ENCODE results near the gene SYNPO2. TPM values are rescaled to one million over a fixed set of nuclear protein-coding genes. Genes with fewer than 3 reads are reported as not detected.
A peak's percentile ranks its signal among the peaks of the same experiment; 100 is the strongest.

SYNPO2 gene
- total and polyA plus RNA-seq, 2 of the 8 experiments (the other 6 are each of a cell fraction or from before 2014, with no cell fraction given), result 0.50 to 4.2 TPM

- H2BK5ac ChIP-seq (ENCODE audit: low read depth, low read length), result no peak overlapping the region
- H3K23me2 ChIP-seq (ENCODE audit: low read depth, low read length), result no peaks in the 10 kb centered on the region
- no peak overlapping the region for H4K91ac ChIP-seq (replicated peaks; ENCODE audit: insufficient read length, low read length)
- no peaks in the 10 kb centered on the region; a peak in 1 of 8 replicates for H3K36me3 ChIP-seq (ENCODE audit: control insufficient read depth in 2 of 4, insufficient read depth in 4 of 4, low read length in 3 of 4)
- H3K79me2 ChIP-seq (ENCODE audit: control insufficient read depth in 1 of 2, insufficient read depth in 2 of 2, low read length in 2 of 2), result no peaks in the 10 kb centered on the region
- ChIA-PET CTCF (ENCODE audit: partially characterized antibody) (interaction anchor here (0.6 to 2.4 kb wide), 3 partner anchors 17 to 178 kb away, joined by 3 to 6 read pairs (median 4); no protein-coding TSS in a partner anchor), POLR2A (ENCODE audit: partially characterized antibody) (no interaction called here)
- H3K23ac ChIP-seq (ENCODE audit: insufficient read length), result no peak overlapping the region
- H3K4me1 ChIP-seq (replicated peaks in 1 of 4; ENCODE audit: control insufficient read depth in 3 of 4, insufficient read depth in 4 of 4, low read length in 3 of 4), result no peaks in the 10 kb centered on the region
- no peaks in the 10 kb centered on the region for H3K79me1 ChIP-seq (ENCODE audit: low read depth, low read length)
- no peaks in the 10 kb centered on the region for H3K9me3 ChIP-seq (ENCODE audit: insufficient read depth in 2 of 2, low read depth in 1 of 2, low read length in 1 of 2)
- no peak overlapping the region for H3K56ac ChIP-seq (replicated peaks; ENCODE audit: insufficient read length, low read depth, low read length)
- no peak overlapping the region for H2BK15ac ChIP-seq (ENCODE audit: low read length)
- no peak for FAIRE-seq
- H4K20me1 ChIP-seq (replicated peaks in 1 of 2; ENCODE audit: control insufficient read depth in 1 of 2, insufficient read depth in 2 of 2, low read length in 2 of 2), result no peaks in the 10 kb centered on the region
- no peak overlapping the region for H3K18ac ChIP-seq (ENCODE audit: extremely low read depth, low read length)
- no peak overlapping the region for H4K8ac ChIP-seq (ENCODE audit: extremely low read depth, insufficient read depth, low read length)
- H3K27ac ChIP-seq (ENCODE audit: low read depth, low read length), result no peak overlapping the region
- no peak overlapping the region for H2AK5ac ChIP-seq (ENCODE audit: low read depth, low read length)
- TF ChIP-seq RXRA (IDR thresholded peaks at IDR 0.05; ENCODE audit: insufficient read depth, low read depth, low read length), result no peak
- no peak for TF ChIP-seq POLR2AphosphoS5 (IDR thresholded peaks at IDR 0.05; ENCODE audit: low read depth, low read length)
- no peak for TF ChIP-seq KDM5A (IDR thresholded peaks at IDR 0.05; ENCODE audit: low read length)
- no peak for TF ChIP-seq PHF8 (conservative IDR thresholded peaks at IDR 0.05; ENCODE audit: low read depth, low read length)
- no peak for TF ChIP-seq ASH2L (IDR thresholded peaks at IDR 0.05; ENCODE audit: low read length)
- TF ChIP-seq SRF (IDR thresholded peaks at IDR 0.05; ENCODE audit: low read depth, low read length), result no peak
- TF ChIP-seq TEAD4 (IDR thresholded peaks at IDR 0.05; ENCODE audit: low read depth, low read length), result no peak
- TF ChIP-seq JUN (IDR thresholded peaks at IDR 0.05; ENCODE audit: low read depth, low read length), result no peak
- no peak for TF ChIP-seq RAD21 (IDR thresholded peaks at IDR 0.05 in 1 of 2, conservative IDR thresholded peaks at IDR 0.05 in 1 of 2; ENCODE audit: low read depth in 2 of 2, low read length in 2 of 2)
- no peak for TF ChIP-seq CBX5 (IDR thresholded peaks at IDR 0.05; ENCODE audit: low read depth, low read length)
- no peak for TF ChIP-seq SP4 (IDR thresholded peaks at IDR 0.05; ENCODE audit: low read length)
- TF ChIP-seq SP1 (IDR thresholded peaks at IDR 0.05; ENCODE audit: low read depth, low read length), result no peak
- peak overlapping the region; percentile 55; the same call in 1 of the 2 replicates for H2AFZ ChIP-seq (ENCODE audit: low read length)
- no peak overlapping the region for H3K4me3 ChIP-seq (ENCODE audit: extremely low read depth in 1 of 4, insufficient read depth in 2 of 4, low read depth in 3 of 4, low read length in 4 of 4)
- no peak for DNase-seq (ENCODE audit: low read depth in 1 of 2, low spot score in 2 of 2)
- no peak overlapping the region for H3K4me2 ChIP-seq (ENCODE audit: insufficient read depth in 1 of 2, low read depth in 2 of 2, low read length in 2 of 2)
- H3K4ac ChIP-seq (replicated peaks; ENCODE audit: insufficient read length, low read depth, low read length), result no peak overlapping the region
- H3K14ac ChIP-seq (ENCODE audit: insufficient read length), result no peak overlapping the region
- 93% methylated on average over 4 of the region's 4 CpGs; no CpG with 5 or more reads in 1 of the 2 experiments for WGBS, 2 experiments (ENCODE audit: extremely low coverage in 1 of 2, insufficient coverage in 1 of 2, insufficient read length in 1 of 2, insufficient replicate concordance in 2 of 2, low coverage in 1 of 2, low lambda C conversion rate in 2 of 2, missing lambda C conversion rate in 1 of 2)
- H2BK20ac ChIP-seq (ENCODE audit: low read length), result no peak overlapping the region
- no peak overlapping the region for H4K5ac ChIP-seq (ENCODE audit: insufficient read length, low read depth, low read length)
- H3K27me3 ChIP-seq (replicated peaks in 1 of 4; ENCODE audit: control insufficient read depth in 3 of 4, extremely low read depth in 1 of 4, insufficient read depth in 3 of 4, low read length in 3 of 4), result no peaks in the 10 kb centered on the region
- H2BK12ac ChIP-seq (ENCODE audit: low read depth, low read length), result no peak overlapping the region
- no peak overlapping the region for H3K9ac ChIP-seq (replicated peaks in 1 of 4; ENCODE audit: extremely low read depth in 1 of 4, low read depth in 3 of 4, low read length in 3 of 4)
- no peak overlapping the region for H2BK120ac ChIP-seq (replicated peaks; ENCODE audit: low read depth, low read length)
Observed at GRCh38 chr4:119104644-119105273, 216.1 kb downstream of the SYNPO2 start.

Data from H1 (cell line).